Immature natural killer cell (primary cell): ENCODE measurements around the gene PRSS33. TPM values are rescaled to one million over a fixed set of nuclear protein-coding genes. Genes with fewer than 3 reads are reported as not detected.

Experiments used
- DNase-seq, 3 donors: peaks; one replicate each; pipeline ENCODE4 v3.0.0; 2022; ENCODE audit warnings: mixed read lengths in 1 of 3
- H3K27ac Mint-ChIP-seq, 6 donors: one replicate each; pipeline ENCODE4 v1.8.0; 2020; ENCODE audit warnings: mixed read lengths in 6 of 6, mild to moderate bottlenecking in 5 of 6, inconsistent platforms in 4 of 6, moderate library complexity in 3 of 6
- H3K27me3 Mint-ChIP-seq, 3 donors: one replicate each; pipeline ENCODE4 v1.8.0; 2020 to 2021; ENCODE audit warnings: low read depth in 3 of 3, mild to moderate bottlenecking in 3 of 3, mixed read lengths in 3 of 3, moderate library complexity in 3 of 3, inconsistent platforms in 1 of 3
- H3K36me3 Mint-ChIP-seq, 3 donors: one replicate each; pipeline ENCODE4 v1.8.0; 2020; ENCODE audit warnings: mixed read lengths in 3 of 3, inconsistent platforms in 2 of 3, mild to moderate bottlenecking in 2 of 3
- H3K4me1 Mint-ChIP-seq, 2 donors: one replicate each; pipeline ENCODE4 v1.8.0; 2020; ENCODE audit warnings: inconsistent platforms in 2 of 2, mild to moderate bottlenecking in 2 of 2, mixed read lengths in 2 of 2, moderate library complexity in 1 of 2
- H3K4me3 Mint-ChIP-seq, 5 donors: one replicate each; pipeline ENCODE4 v1.8.0; 2020; ENCODE audit warnings: mild to moderate bottlenecking in 5 of 5, mixed read lengths in 5 of 5, inconsistent platforms in 3 of 5, moderate library complexity in 3 of 5
- H3K9me3 Mint-ChIP-seq, 6 donors: one replicate each; pipeline ENCODE4 v1.8.0; 2020; ENCODE audit warnings: mild to moderate bottlenecking in 6 of 6, mixed read lengths in 6 of 6, inconsistent platforms in 4 of 6, moderate library complexity in 3 of 6
- polyA plus RNA-seq, 3 donors: library from polyadenylated mRNA; unstranded; fragments of 300-500 nt; fragmentation: Illumina TruSeq; gene quantifications; one replicate each; pipeline ENCODE4 v1.2.3, GENCODE V29; 2021

PRSS33 gene
- polyA plus RNA-seq, 3 donors from 2014 or later, result 1.1 to 4.0 TPM; not detected in 1

DNA sequence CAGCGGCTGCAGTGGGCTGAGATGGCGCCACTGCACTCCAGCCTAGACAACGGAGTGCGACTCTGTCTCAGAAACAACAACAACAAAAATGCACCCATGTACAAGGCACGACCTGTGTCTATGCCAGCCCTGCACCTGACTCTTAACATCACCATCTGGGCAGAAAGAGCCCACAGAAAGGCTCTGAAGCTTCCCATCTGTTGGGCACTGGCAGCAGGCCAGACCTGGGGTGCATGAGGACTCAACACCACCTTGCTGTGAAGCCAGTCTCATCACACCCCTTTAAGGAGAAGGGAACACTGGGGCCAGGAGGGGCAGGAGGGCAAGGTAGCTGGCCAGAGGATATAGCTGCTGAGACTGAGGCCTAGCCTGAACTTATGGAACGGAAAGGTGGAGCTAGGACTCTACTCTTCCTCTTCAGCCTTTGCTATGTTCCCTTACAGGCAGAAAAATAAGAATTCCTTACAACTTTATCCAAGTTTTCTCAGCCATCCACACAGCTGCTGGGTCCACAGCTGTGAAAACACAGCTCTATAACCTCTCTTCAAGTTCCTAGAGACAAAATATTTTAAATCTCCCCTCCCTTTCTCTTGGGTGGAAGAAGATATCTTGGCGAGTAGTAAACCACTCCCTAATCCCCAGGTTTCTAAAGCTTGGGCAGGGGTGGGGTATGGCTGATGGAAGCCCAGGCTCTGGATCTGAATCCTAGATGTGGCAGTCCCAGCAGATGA, 13.0 kb downstream of the PRSS33 start:
- no peak for DNase-seq
- Mint-ChIP-seq H3K27me3 (peaks cover 19 to 29% (median 19%) of the 10 kb centered on the region in 3 donors), H3K4me3 (no peak overlapping the region), H3K4me1 (peaks cover 35 to 54% of the 10 kb centered on the region in 2 donors), H3K27ac (peak overlapping the region in 2 of 6 donors; percentile 46 to 48), H3K9me3 (no peaks in the 10 kb centered on the region), H3K36me3 (peaks cover 9 to 24% (median 10%) of the 10 kb centered on the region in 3 donors)

DNA sequence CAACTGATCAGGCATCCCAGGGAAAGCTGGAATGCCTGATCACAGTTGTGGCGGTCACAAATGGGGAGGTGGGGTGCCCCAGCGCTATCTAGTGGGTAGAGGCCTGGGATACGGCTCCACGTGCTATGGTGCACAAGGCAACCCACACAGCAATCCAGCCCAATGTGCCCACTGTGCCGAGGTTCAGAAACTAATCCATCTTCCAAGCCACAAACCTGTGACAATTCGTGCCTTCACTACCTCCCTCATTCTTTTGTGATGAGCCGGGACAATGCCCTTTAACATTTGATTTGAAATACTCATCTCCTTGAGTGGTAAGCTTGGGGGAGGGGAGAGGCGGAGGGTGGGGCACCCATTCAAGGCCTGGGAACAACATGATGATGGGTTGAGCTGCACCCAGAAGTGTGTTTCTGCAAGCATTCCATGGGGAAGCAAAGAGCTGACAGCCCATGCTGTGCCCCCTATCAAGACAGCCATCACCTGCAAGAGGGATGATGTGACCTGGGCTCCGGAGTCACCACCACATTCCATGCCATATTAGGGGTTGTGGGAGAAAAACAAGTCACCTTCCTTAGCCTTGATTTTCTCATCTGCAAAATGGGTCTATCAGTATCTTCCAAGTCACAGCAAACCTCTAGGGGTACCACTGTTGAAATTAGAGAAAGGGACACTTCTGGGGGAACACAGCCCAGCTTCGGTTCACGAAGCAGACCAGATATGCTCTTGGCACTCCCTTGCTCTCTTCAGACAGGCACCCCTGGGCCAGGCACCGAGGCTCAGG, 14.0 kb downstream of the PRSS33 start:
- Mint-ChIP-seq H3K27ac (peak overlapping the region in 4 of 6 donors; percentile 42 to 58 (median 56)), H3K27me3 (peaks cover 23 to 31% (median 24%) of the 10 kb centered on the region in 3 donors), H3K4me3 (no peak overlapping the region), H3K9me3 (no peaks in the 10 kb centered on the region), H3K36me3 (peaks cover 9 to 29% (median 11%) of the 10 kb centered on the region in 3 donors), H3K4me1 (peaks cover 28 to 48% of the 10 kb centered on the region in 2 donors)
- DNase-seq, result no peak

DNA sequence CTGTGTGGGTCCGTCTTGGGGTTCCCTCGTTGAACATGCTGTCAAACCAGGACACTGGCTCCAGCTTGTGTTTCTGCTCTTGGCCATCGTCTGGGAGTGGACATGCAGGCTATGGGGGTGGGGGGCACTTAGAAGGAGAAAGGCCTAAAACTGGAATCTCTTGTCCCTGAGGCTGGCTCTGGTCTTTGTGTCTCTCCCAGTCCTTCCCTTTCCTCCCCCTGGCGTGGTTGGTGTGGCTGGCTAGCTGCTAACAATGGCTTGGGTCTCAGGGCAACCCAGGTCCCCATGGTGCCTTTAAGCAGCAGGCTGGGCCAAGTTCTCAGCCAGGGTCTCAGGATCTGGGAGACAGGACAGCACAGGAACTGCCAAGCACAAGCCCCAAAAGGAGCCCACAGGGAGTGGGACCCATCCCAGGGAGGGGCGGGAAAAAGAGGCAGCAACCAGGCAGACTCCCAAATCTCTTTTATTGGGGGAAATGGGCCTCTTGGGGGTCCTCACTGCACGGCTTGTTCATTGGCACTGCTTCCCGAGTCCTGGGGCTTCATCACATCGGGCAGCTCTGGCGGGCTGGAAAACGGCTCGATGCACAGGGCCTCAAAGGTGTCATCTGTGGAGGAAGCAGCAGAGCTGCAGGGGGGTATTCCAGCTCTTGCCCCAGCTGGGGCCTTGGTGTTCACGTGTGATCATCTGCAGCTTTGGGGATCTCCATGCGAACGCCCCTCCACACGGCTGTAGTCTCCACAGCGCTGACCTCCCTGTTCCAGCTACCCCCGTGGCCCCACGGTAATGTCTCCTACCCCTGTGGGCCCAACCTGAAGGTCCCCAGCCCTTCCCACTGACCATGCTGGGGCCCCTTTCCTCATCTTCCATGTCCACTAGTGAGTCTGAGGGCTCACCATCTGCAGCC, 15.6 kb downstream of the PRSS33 start:
- Mint-ChIP-seq H3K4me3 (peak overlapping the region in 1 of 5 donors; percentile 46), H3K4me1 (peaks cover 20 to 41% of the 10 kb centered on the region in 2 donors), H3K36me3 (peaks cover 13 to 39% (median 15%) of the 10 kb centered on the region in 3 donors), H3K27me3 (peaks cover 14 to 26% (median 20%) of the 10 kb centered on the region in 3 donors), H3K27ac (peak overlapping the region in 4 of 6 donors; percentile 59 to 69 (median 62)), H3K9me3 (no peaks in the 10 kb centered on the region)
- DNase-seq, result no peak

DNA sequence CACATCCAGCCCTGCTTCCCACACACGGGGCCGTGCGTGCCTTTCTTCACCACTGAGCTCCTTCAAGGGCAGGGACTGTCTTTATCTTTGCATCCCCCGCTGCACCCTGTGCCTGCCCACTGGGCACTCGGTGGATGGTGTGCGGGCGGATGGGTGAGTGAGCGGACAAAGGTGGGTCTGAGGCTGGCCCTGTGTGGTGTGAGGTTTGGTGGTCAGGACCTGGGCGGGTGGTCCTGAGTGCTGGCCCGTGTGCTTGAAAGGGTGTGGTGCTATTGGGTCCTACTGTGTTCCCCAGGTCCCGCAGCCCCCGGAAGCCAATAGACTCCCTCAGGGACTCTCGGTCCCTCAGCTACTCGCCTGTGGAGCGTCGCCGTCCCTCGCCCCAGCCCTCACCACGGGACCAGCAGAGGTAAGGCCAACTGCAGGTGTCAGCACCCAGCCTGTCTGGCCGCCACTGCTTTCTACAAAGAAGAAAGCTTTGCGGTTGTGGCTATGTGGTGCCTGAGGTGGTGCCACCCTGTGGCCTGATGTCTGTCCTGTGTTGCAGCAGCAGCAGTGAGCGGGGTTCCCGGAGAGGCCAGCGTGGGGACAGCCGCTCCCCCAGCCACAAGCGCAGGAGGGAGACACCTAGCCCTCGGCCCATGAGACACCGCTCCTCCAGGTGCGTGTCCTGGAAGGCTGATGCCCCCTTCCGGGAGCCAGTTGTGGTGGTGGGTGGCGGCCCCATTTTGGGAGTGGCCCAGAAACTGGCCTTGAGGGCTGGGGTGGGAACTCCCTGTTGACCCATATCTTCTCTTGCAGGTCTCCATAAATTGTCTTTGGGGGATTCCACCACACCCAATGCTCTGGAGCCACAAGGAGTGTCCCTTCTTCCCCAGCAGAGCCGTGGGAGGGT, 17.1 kb downstream of the PRSS33 start:
- no peaks in the 10 kb centered on the region for H3K9me3 Mint-ChIP-seq
- peaks cover 26 to 53% (median 27%) of the 10 kb centered on the region in 3 donors for H3K36me3 Mint-ChIP-seq
- peak overlapping the region in 1 of 5 donors; percentile 20 for H3K4me3 Mint-ChIP-seq
- peak overlapping the region in 5 of 6 donors; percentile 24 to 66 (median 48) for H3K27ac Mint-ChIP-seq
- peak; percentile 45 to 58 (median 46) for DNase-seq
- peaks cover 9 to 36% of the 10 kb centered on the region in 2 donors for H3K4me1 Mint-ChIP-seq
- H3K27me3 Mint-ChIP-seq, result peaks cover 15 to 32% (median 28%) of the 10 kb centered on the region in 3 donors

DNA sequence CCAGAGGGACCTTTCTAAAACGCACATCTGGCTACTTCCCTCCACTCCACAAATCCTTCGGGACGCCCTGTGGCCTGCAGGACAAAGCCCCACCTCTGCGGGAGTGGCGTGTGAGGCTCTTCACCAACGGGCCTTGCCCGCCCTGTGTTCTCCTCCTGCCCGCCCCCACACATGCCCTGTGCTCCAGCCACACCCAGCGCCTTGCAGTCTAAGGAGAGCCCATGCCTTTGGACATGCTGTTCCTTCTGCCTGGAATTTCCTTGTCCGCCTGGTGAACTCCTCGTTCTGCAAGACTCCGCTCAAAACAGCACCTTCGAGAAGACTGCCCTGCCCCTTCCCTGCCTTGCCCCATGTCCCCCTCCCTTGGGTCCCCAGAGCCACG, 17.7 kb downstream of the PRSS33 start:
- Mint-ChIP-seq H3K27ac (peak overlapping the region in 4 of 6 donors; percentile 22 to 66 (median 53)), H3K36me3 (peaks cover 32 to 59% (median 33%) of the 10 kb centered on the region in 3 donors), H3K4me3 (no peak overlapping the region), H3K27me3 (peaks cover 15 to 38% (median 33%) of the 10 kb centered on the region in 3 donors), H3K4me1 (peaks cover 6 to 40% of the 10 kb centered on the region in 2 donors), H3K9me3 (no peaks in the 10 kb centered on the region)
- DNase-seq, result no peak

DNA sequence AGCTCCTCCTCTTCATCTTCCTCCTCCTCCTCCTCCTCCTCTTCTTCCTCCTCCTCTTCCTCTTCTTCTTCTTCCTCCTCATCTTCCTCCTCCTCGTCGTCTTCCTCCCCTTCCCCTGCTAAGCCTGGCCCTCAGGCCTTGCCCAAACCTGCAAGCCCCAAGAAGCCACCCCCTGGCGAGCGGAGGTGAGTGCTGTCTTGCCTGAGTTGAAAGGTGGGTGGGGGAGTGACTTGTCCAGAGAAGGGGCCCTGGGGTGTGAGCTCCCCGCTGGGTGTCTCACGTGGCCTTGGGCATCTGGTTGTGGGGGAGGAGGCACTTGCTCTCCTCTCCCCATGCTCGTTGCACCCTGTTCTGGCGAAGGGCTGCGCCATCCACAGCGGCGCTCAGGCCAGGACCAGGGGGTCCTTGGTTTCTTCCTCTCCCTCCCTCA, 18.2 kb downstream of the PRSS33 start:
- H3K27ac Mint-ChIP-seq, result peak overlapping the region in 2 of 6 donors; percentile 30 to 40
- H3K4me3 Mint-ChIP-seq, result no peak overlapping the region
- H3K9me3 Mint-ChIP-seq, result no peaks in the 10 kb centered on the region
- peaks cover 6 to 42% of the 10 kb centered on the region in 2 donors for H3K4me1 Mint-ChIP-seq
- peaks cover 36 to 64% (median 37%) of the 10 kb centered on the region in 3 donors for H3K36me3 Mint-ChIP-seq
- peaks cover 15 to 38% (median 35%) of the 10 kb centered on the region in 3 donors for H3K27me3 Mint-ChIP-seq
- DNase-seq, result no peak

DNA sequence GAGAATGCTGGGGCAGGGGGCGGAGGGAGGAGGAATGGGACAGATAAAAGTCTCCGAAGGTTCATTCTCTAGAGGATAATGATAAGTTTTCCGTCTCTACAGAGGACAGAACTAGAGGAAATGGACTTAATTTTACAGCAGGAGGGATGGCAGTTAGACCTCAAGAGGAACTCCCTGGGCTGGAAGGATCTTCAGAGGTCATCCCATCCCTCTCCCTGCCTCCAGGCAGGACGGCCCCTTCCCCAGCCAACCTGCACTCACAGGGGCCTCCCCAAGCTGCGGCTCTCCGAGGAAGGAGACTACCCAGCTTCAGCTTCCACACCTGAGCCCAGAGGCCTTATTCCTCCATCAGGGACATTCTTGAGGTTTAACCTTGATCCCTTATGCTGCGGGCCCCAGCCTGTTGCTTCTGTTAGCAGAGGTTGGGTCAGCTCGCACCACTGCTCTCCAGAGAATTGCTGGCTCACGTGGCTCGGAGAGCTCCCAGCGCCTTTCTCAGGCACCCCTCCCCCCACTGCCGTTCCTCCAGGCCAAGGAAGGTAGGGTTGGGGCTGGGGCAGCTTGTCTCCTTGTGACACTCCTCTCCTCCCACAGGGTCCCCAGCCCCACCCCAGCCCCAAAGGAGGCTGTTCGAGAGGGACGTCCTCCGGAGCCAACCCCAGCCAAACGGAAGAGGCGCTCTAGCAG, 18.8 kb downstream of the PRSS33 start:
- peaks cover 42 to 70% (median 43%) of the 10 kb centered on the region in 3 donors for H3K36me3 Mint-ChIP-seq
- peaks cover 15 to 38% (median 38%) of the 10 kb centered on the region in 3 donors for H3K27me3 Mint-ChIP-seq

DNA sequence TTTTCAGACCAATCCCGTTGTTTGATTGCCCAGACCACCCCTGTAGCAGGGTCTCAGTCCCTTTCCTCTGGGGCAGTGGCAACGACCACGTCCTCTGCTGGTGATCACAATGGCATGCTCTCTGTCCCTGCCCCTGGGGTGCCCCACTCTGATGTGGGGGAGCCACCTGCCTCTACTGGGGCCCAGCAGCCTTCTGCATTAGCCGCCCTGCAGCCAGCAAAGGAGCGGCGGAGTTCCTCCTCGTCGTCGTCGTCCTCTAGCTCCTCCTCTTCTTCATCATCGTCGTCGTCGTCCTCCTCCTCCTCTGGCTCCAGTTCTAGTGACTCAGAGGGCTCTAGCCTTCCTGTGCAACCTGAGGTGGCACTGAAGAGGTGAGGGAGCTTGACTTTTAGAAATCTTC, 19.5 kb downstream of the PRSS33 start:
- Mint-ChIP-seq H3K4me1 (peaks cover 6 to 44% of the 10 kb centered on the region in 2 donors), H3K4me3 (no peak overlapping the region), H3K36me3 (peaks cover 48 to 75% (median 49%) of the 10 kb centered on the region in 3 donors), H3K27ac (peak overlapping the region in 3 of 6 donors; percentile 6 to 69 (median 61)), H3K27me3 (peaks cover 15 to 43% (median 38%) of the 10 kb centered on the region in 3 donors), H3K9me3 (no peaks in the 10 kb centered on the region)
- DNase-seq, result no peak

More for the DNA sequence above, 18.8 kb downstream of the PRSS33 start:
- H3K4me1 Mint-ChIP-seq, result peaks cover 6 to 42% of the 10 kb centered on the region in 2 donors
- H3K9me3 Mint-ChIP-seq, result no peaks in the 10 kb centered on the region
- peak overlapping the region in 1 of 6 donors; percentile 4 for H3K27ac Mint-ChIP-seq
- H3K4me3 Mint-ChIP-seq, result no peak overlapping the region
- no peak for DNase-seq

DNA sequence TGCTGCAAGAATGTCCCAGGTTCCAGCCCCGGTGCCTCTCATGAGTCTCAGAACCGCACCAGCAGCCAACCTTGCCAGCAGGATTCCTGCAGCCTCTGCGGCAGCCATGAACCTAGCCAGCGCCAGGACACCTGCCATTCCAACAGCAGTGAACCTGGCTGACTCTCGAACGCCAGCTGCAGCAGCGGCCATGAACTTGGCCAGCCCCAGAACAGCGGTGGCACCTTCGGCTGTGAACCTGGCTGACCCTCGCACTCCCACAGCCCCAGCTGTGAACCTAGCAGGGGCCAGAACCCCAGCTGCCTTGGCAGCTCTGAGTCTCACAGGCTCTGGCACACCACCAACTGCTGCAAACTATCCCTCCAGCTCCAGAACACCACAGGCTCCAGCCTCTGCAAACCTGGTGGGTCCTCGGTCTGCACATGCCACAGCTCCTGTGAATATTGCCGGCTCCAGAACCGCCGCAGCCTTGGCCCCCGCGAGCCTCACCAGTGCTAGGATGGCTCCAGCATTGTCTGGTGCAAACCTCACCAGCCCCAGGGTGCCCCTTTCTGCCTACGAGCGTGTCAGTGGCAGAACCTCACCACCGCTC, 20.1 kb downstream of the PRSS33 start:
- Mint-ChIP-seq H3K4me3 (no peak overlapping the region), H3K27ac (no peak overlapping the region), H3K4me1 (peaks cover 4 to 44% of the 10 kb centered on the region in 2 donors), H3K9me3 (no peaks in the 10 kb centered on the region), H3K27me3 (peaks cover 18 to 43% (median 42%) of the 10 kb centered on the region in 3 donors), H3K36me3 (peaks cover 51 to 76% (median 52%) of the 10 kb centered on the region in 3 donors)
- DNase-seq, result no peak

DNA sequence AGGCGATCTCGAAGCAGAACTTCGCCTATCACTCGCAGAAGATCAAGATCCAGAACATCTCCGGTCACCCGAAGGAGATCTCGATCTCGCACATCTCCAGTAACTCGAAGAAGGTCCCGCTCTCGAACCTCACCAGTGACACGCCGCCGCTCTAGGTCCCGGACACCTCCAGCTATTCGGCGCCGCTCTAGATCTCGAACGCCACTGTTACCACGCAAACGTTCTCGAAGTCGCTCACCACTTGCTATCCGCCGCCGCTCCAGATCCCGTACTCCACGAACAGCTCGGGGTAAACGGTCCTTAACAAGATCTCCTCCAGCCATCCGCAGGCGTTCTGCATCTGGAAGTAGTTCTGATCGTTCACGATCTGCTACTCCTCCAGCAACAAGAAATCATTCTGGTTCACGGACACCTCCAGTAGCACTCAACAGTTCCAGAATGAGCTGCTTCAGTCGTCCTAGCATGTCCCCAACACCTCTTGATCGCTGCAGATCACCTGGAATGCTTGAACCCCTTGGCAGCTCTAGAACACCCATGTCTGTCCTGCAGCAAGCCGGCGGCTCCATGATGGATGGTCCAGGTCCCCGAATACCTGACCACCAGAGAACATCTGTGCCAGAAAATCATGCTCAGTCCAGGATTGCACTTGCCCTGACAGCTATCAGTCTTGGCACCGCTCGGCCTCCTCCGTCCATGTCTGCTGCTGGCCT, 20.8 kb downstream of the PRSS33 start:
- no peaks in the 10 kb centered on the region for H3K9me3 Mint-ChIP-seq
- H3K36me3 Mint-ChIP-seq, result peaks cover 56 to 80% (median 57%) of the 10 kb centered on the region in 3 donors
- H3K27me3 Mint-ChIP-seq, result peaks cover 16 to 44% (median 43%) of the 10 kb centered on the region in 3 donors
- no peak for DNase-seq
- H3K4me3 Mint-ChIP-seq, result no peak overlapping the region
- peaks cover 4 to 40% of the 10 kb centered on the region in 2 donors for H3K4me1 Mint-ChIP-seq
- H3K27ac Mint-ChIP-seq, result peak overlapping the region in 4 of 6 donors; percentile 38 to 69 (median 56)
